Ovary (tissue), 3 donors: ENCODE measurements around the gene NES.

Experiments used
- CTCF ChIP-seq, 3 donors: fragments of 450-650 bp in 2 of 3; fragments of 200-600 bp in 1 of 3; IDR thresholded peaks; one replicate each; pipeline versions ENCODE4 v1.5.1 to v1.8.0; 2016 to 2022; ENCODE audit warnings: antibody characterized with exemption in 3 of 3, mild to moderate bottlenecking in 1 of 3
- EP300 ChIP-seq: sonication (generic); formaldehyde crosslinking; IDR thresholded peaks from one replicate; pipeline ENCODE4 v1.6.1; 2017; ENCODE audit warnings: antibody characterized with exemption
- donor health status: DM: no; HTN: no; CAD: no.

- TF ChIP-seq CTCF (IDR thresholded peaks at IDR 0.05) (no peak), EP300 (no peak)
Observed at GRCh38 chr1:156662800-156663055, 14.5 kb downstream of the NES start.
